HEK293 (cell line): ENCODE measurements around the gene XIRP2.

Source experiments
- CTCF ChIA-PET: fragments of 350-600 bp; formaldehyde crosslinking; extraction: SDS; loops from one replicate; lab custom pipeline; 2021; ENCODE audit warnings: antibody characterized with exemption; lab: Yijun Ruan, JAX
- POLR2A ChIA-PET: fragments of 300-600 bp; formaldehyde crosslinking; extraction: SDS; loops from one replicate; lab custom pipeline; 2020; ENCODE audit warnings: antibody characterized with exemption, inconsistent platforms; lab: Yijun Ruan, JAX
- H3K27ac ChIP-seq: fragments of 200-500 bp; sonication (Bioruptor generic); 2 replicates; pipeline ENCODE4 v1.5.1; 2014; ENCODE audit warnings: low read depth, low read length, control low read depth, inconsistent platforms; ENCODE audit errors: extremely low read depth
- H3K36me3 ChIP-seq, 2 experiments: fragments of 200-500 bp in 1 of 2; sonication (Bioruptor generic) in 1 of 2; 1 replicate in 1 of 2; 2 replicates in 1 of 2; pipeline ENCODE4 v1.5.1; 2014 to 2017; ENCODE audit warnings: inconsistent platforms in 2 of 2, low read length in 2 of 2; ENCODE audit not compliant: control insufficient read depth in 2 of 2, insufficient read depth in 1 of 2
- H3K4me1 ChIP-seq: fragments of 200-500 bp; sonication (Bioruptor generic); 2 replicates; pipeline ENCODE4 v1.5.1; 2014; ENCODE audit warnings: mild to moderate bottlenecking, low read length, inconsistent platforms; ENCODE audit not compliant: control insufficient read depth, insufficient read depth
- H3K4me3 ChIP-seq: 2 replicates; pipeline ENCODE4 v1.5.1; 2011; ENCODE audit warnings: low read depth, mild to moderate bottlenecking, control low read depth, low read length, moderate library complexity
- H3K9me3 ChIP-seq: fragments of 200-500 bp; sonication (Bioruptor generic); 2 replicates; pipeline ENCODE4 v1.5.1; 2014; ENCODE audit warnings: low read depth, low read length, inconsistent platforms; ENCODE audit not compliant: control insufficient read depth, insufficient read depth
- AEBP2 ChIP-seq: fragments of 450-650 bp; formaldehyde crosslinking; IDR thresholded peaks from 2 replicates; pipeline ENCODE4 v1.5.1; 2016; ENCODE audit warnings: missing biosample characterization, missing genetic modification characterization, borderline replicate concordance
- BCL11B ChIP-seq: fragments of 450-650 bp; formaldehyde crosslinking; IDR thresholded peaks from 2 replicates; pipeline ENCODE4 v1.5.1; 2016; ENCODE audit warnings: low read depth, missing biosample characterization, missing genetic modification characterization
- IKZF3 ChIP-seq: fragments of 450-650 bp; IDR thresholded peaks from 2 replicates; pipeline ENCODE4 v1.5.0; 2018; ENCODE audit warnings: missing biosample characterization, mild to moderate bottlenecking, missing genetic modification characterization, moderate library complexity
- KLF17 ChIP-seq: fragments of 450-650 bp; formaldehyde crosslinking; IDR thresholded peaks from 2 replicates; pipeline ENCODE4 v1.5.1; 2016; ENCODE audit warnings: missing biosample characterization, missing genetic modification characterization
- MEIS1 ChIP-seq: sonication (generic); formaldehyde crosslinking; IDR thresholded peaks from 2 replicates; pipeline ENCODE4 v1.8.1; 2022; ENCODE audit warnings: missing genetic modification reagents, mild to moderate bottlenecking, borderline replicate concordance
- PRDM1 ChIP-seq: fragments of 450-650 bp; formaldehyde crosslinking; IDR thresholded peaks from 2 replicates; pipeline ENCODE4; 2016; ENCODE audit warnings: missing biosample characterization, missing genetic modification characterization
- SALL2 ChIP-seq: fragments of 450-650 bp; formaldehyde crosslinking; IDR thresholded peaks from 2 replicates; pipeline ENCODE4 v1.5.0; 2017; ENCODE audit warnings: missing biosample characterization, mild to moderate bottlenecking, missing genetic modification characterization, borderline replicate concordance
- SP3 ChIP-seq: fragments of 450-650 bp; formaldehyde crosslinking; IDR thresholded peaks from 2 replicates; pipeline ENCODE4 v1.5.1; 2016; ENCODE audit warnings: missing biosample characterization, missing genetic modification characterization
- TCF7L2 ChIP-seq: IDR thresholded peaks from 2 replicates; pipeline ENCODE4 v1.6.1; 2011; ENCODE audit warnings: low read depth, mild to moderate bottlenecking, inconsistent platforms, low read length, moderate library complexity, borderline replicate concordance
- ZBTB8A ChIP-seq: fragments of 450-650 bp; formaldehyde crosslinking; IDR thresholded peaks from 2 replicates; pipeline ENCODE4 v1.5.1; 2016; ENCODE audit warnings: missing biosample characterization, missing genetic modification characterization
- ZNF16 ChIP-seq: fragments of 450-650 bp; formaldehyde crosslinking; IDR thresholded peaks from 2 replicates; pipeline ENCODE4 v1.5.1; 2016; ENCODE audit warnings: low read depth, missing biosample characterization, missing genetic modification characterization
- ZNF202 ChIP-seq: fragments of 450-650 bp; formaldehyde crosslinking; IDR thresholded peaks from 2 replicates; pipeline ENCODE4 v1.5.1; 2016; ENCODE audit warnings: missing biosample characterization, missing genetic modification characterization, borderline replicate concordance
- ZNF223 ChIP-seq: fragments of 450-650 bp; formaldehyde crosslinking; IDR thresholded peaks from 2 replicates; pipeline ENCODE4 v1.5.1; 2016; ENCODE audit warnings: missing biosample characterization, missing genetic modification characterization
- ZNF248 ChIP-seq: fragments of 450-650 bp; formaldehyde crosslinking; IDR thresholded peaks from 2 replicates; pipeline ENCODE4 v1.5.1; 2017; ENCODE audit warnings: missing biosample characterization, missing genetic modification characterization
- ZNF280D ChIP-seq: fragments of 450-650 bp; formaldehyde crosslinking; IDR thresholded peaks from 2 replicates; pipeline ENCODE4 v1.5.1; 2016; ENCODE audit warnings: missing biosample characterization, missing genetic modification characterization
- ZNF48 ChIP-seq: fragments of 450-650 bp; formaldehyde crosslinking; IDR thresholded peaks from 2 replicates; pipeline ENCODE4 v1.5.1; 2016; ENCODE audit warnings: missing biosample characterization, missing genetic modification characterization
- ZNF488 ChIP-seq: fragments of 450-650 bp; formaldehyde crosslinking; IDR thresholded peaks from 2 replicates; pipeline ENCODE4 v1.5.1; 2016; ENCODE audit warnings: missing biosample characterization, missing genetic modification characterization
- ZNF513 ChIP-seq: fragments of 450-650 bp; IDR thresholded peaks from 2 replicates; pipeline ENCODE4 v1.5.1; 2018; ENCODE audit warnings: missing biosample characterization, missing genetic modification characterization
- ZNF555 ChIP-seq: fragments of 450-650 bp; formaldehyde crosslinking; conservative IDR thresholded peaks from 2 replicates; pipeline ENCODE4 v1.5.1; 2017; ENCODE audit warnings: missing biosample characterization, mild to moderate bottlenecking, missing genetic modification characterization, inconsistent platforms
- ZNF596 ChIP-seq: fragments of 450-650 bp; IDR thresholded peaks from 2 replicates; pipeline ENCODE4 v1.5.0; 2018; ENCODE audit warnings: missing biosample characterization, mild to moderate bottlenecking, missing genetic modification characterization, moderate library complexity
- ZNF600 ChIP-seq: fragments of 450-650 bp; formaldehyde crosslinking; IDR thresholded peaks from 2 replicates; pipeline ENCODE4 v1.5.1; 2016; ENCODE audit warnings: missing biosample characterization, missing genetic modification characterization
- ZNF658 ChIP-seq: fragments of 450-650 bp; formaldehyde crosslinking; IDR thresholded peaks from 2 replicates; pipeline ENCODE4; 2016; ENCODE audit warnings: missing biosample characterization, missing genetic modification characterization
- ZNF660 ChIP-seq: fragments of 450-650 bp; IDR thresholded peaks from 2 replicates; pipeline ENCODE4 v1.5.1; 2018; ENCODE audit warnings: missing biosample characterization, mild to moderate bottlenecking, missing genetic modification characterization

XIRP2 gene

GRCh38 chr2:167132066-167132465 lies 243.8 kb downstream of the XIRP2 start:
- Histone ChIP-seq H3K36me3 (no peaks in the 10 kb centered on the region), H3K27ac (no peak overlapping the region), H3K4me3 (no peak overlapping the region), H3K4me1 (peaks cover 13% of the 10 kb centered on the region), H3K9me3 (no peaks in the 10 kb centered on the region)
- ChIA-PET CTCF (interaction anchor here (0.6 to 1.2 kb wide), 2 partner anchors 24 to 986 kb away, joined by 3 to 5 read pairs; no protein-coding TSS in a partner anchor), POLR2A (interaction anchor here (0.7 kb wide), 1 partner anchor 164 kb away, joined by 3 read pairs; no protein-coding TSS in a partner anchor)
- no peak for TF ChIP-seq SP3 (tag by site-specific recombination)
- TF ChIP-seq ZNF660 (tag by site-specific recombination), result no peak
- no peak for TF ChIP-seq KLF17 (tag by site-specific recombination)
- TF ChIP-seq PRDM1 (tag by site-specific recombination), result no peak
- TF ChIP-seq BCL11B (tag by site-specific recombination), result no peak
- no peak for TF ChIP-seq ZNF202 (tag by site-specific recombination)

GRCh38 chr2:167132906-167133555 lies 244.8 kb downstream of the XIRP2 start:
- Histone ChIP-seq H3K36me3 (no peaks in the 10 kb centered on the region), H3K4me1 (peaks cover 13% of the 10 kb centered on the region), H3K4me3 (no peak overlapping the region), H3K27ac (no peak overlapping the region), H3K9me3 (no peaks in the 10 kb centered on the region)
- ChIA-PET POLR2A (no interaction called here), CTCF (interaction anchor here (0.6 to 1.4 kb wide), 3 partner anchors 23 to 651 kb away, joined by 3 to 5 read pairs (median 4); no protein-coding TSS in a partner anchor)
- TF ChIP-seq ZNF488 (tag by site-specific recombination) (no peak), ZNF555 (tag by site-specific recombination) (no peak), SALL2 (tag by site-specific recombination) (no peak), ZNF513 (tag by site-specific recombination) (no peak), TCF7L2 (no peak), ZNF16 (tag by site-specific recombination) (no peak), ZNF248 (tag by site-specific recombination) (no peak), MEIS1 (CRISPR knock-in tag) (no peak), ZNF48 (tag by site-specific recombination) (no peak)

GRCh38 chr2:167133614-167134013 lies 245.3 kb downstream of the XIRP2 start:
- H3K4me1 ChIP-seq, result peaks cover 13% of the 10 kb centered on the region
- H3K36me3 ChIP-seq, result no peaks in the 10 kb centered on the region
- H3K9me3 ChIP-seq, result no peaks in the 10 kb centered on the region
- ChIA-PET POLR2A (no interaction called here), CTCF (interaction anchor here (0.6 to 1.4 kb wide), 2 partner anchors 78 to 652 kb away, joined by 3 to 4 read pairs; no protein-coding TSS in a partner anchor)
- H3K27ac ChIP-seq, result no peak overlapping the region
- H3K4me3 ChIP-seq, result no peak overlapping the region
- TF ChIP-seq ZNF600 (tag by site-specific recombination) (no peak), ZNF280D (tag by site-specific recombination) (no peak), IKZF3 (tag by site-specific recombination) (no peak), ZNF658 (no peak), AEBP2 (no peak), ZNF596 (no peak), ZNF223 (no peak), ZBTB8A (no peak)
